ENCODE data around the gene GDAP1L1. TPM values are rescaled to one million over a fixed set of nuclear protein-coding genes. Genes with fewer than 3 reads are reported as not detected.
"Not testable (repeated sequence)": the region's sequence is repeated elsewhere in the genome, so short reads cannot be mapped to it uniquely, and the experiment has no call there.

The GDAP1L1 gene
- total and polyA plus RNA-seq, 2 donors (not counting 3 experiments of a cell fraction or from before 2014, with no cell fraction given): not detected

DNA sequence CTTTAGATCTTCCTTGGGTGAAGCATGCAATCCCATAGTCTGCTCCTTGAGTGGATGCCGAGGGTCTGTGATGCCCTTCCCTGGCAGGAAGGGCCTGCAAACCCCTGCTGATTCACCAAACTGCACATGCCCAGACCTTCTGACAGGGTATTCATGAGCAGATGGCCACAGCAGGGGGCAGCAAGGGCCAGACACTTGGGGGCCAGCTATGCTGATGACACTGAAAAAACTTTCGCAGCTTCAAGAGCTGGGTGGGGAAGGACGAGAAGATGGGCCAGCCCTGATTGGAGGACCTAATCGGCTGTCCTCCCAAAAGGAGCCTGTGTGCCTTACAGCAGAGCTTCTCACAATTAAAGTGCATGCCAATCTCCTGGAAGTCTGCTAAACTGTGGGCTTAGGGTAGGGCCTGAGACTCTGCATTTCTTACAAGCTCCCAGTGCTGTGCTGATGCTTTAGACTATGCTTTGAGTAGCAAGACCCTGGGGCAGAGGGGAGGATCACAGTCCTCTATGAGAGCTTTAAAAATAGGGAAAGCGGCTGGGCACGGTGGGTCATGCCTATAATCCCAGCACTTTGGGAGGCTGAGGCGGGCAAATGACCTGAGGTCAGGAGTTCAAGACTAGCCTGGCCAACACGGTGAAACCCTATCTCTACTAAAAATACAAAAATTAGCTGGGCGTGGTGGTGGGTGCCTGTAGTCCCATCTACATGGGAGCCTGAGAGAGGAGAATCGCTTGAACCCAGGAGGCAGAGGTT, 15.2 kb upstream of the GDAP1L1 start:
- dilution Hi-C loops (cut with MboI; ENCODE audit: extremely low pct_ligation_motif_present, low sequenced_read_pairs) (no loop called here), intact Hi-C loops (cut with micrococcal nuclease) (no loop called here)
- Histone ChIP-seq H4K20me1 (replicated peaks; ENCODE audit: control insufficient read depth, extremely low read depth, insufficient read depth, low read length) (no peaks in the 10 kb centered on the region), H3K36me3 (ENCODE audit: control insufficient read depth in 2 of 2, extremely low read depth in 1 of 2, insufficient read depth in 2 of 2, low read length in 2 of 2) (no peaks in the 10 kb centered on the region), H3K4me3 (replicated peaks in 1 of 3; ENCODE audit: insufficient read depth in 1 of 3, low read depth in 1 of 3, low read length in 3 of 3) (no peak overlapping the region), H3K9ac (replicated peaks; ENCODE audit: extremely low read depth, insufficient read depth, low read length) (no peak overlapping the region), H3K27ac (ENCODE audit: insufficient read depth, low read depth, low read length) (no peak overlapping the region), H3K79me2 (ENCODE audit: control insufficient read depth, insufficient read depth, low read length) (no peaks in the 10 kb centered on the region), H3K4me1 (ENCODE audit: control insufficient read depth, extremely low read depth, insufficient read depth, low read length) (no peaks in the 10 kb centered on the region), H3K9me3 (replicated peaks; ENCODE audit: control insufficient read depth, insufficient read depth, low read length) (no peaks in the 10 kb centered on the region), H2AFZ (ENCODE audit: low read depth, low read length) (no peak overlapping the region), H3K9me1 (replicated peaks; ENCODE audit: control insufficient read depth, extremely low read depth, insufficient read depth, low read length) (no peaks in the 10 kb centered on the region), H3K4me2 (ENCODE audit: insufficient read depth, low read length) (no peak overlapping the region), H3K27me3 (ENCODE audit: control insufficient read depth in 2 of 2, insufficient read depth in 2 of 2, low read length in 2 of 2) (no peaks in the 10 kb centered on the region)
- POLR2A ChIA-PET: no interaction called here
- DNase-seq (ENCODE audit: low read depth, low spot score) (no peak), FAIRE-seq (no peak)
- BruUV-seq (replicated peaks): no TSS peak
- CTCF ChIA-PET: interaction anchor here (1.2 kb wide), 1 partner anchor 79 kb away, joined by 4 read pairs; the partner anchor contains the start of gene FITM2
- TF ChIP-seq POLR2A (IDR thresholded peaks at IDR 0.05; ENCODE audit: low read depth, low read length): no peak
- TF ChIP-seq, protein P1, sequence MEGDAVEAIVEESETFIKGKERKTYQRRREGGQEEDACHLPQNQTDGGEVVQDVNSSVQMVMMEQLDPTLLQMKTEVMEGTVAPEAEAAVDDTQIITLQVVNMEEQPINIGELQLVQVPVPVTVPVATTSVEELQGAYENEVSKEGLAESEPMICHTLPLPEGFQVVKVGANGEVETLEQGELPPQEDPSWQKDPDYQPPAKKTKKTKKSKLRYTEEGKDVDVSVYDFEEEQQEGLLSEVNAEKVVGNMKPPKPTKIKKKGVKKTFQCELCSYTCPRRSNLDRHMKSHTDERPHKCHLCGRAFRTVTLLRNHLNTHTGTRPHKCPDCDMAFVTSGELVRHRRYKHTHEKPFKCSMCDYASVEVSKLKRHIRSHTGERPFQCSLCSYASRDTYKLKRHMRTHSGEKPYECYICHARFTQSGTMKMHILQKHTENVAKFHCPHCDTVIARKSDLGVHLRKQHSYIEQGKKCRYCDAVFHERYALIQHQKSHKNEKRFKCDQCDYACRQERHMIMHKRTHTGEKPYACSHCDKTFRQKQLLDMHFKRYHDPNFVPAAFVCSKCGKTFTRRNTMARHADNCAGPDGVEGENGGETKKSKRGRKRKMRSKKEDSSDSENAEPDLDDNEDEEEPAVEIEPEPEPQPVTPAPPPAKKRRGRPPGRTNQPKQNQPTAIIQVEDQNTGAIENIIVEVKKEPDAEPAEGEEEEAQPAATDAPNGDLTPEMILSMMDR (IDR thresholded peaks at IDR 0.05; ENCODE audit: extremely low read depth in 1 of 2, insufficient read depth in 1 of 2, low read depth in 1 of 2, low read length in 2 of 2): no peak
- no peak for TF ChIP-seq GATA2 (IDR thresholded peaks at IDR 0.05; ENCODE audit: insufficient read depth, insufficient read length, low read depth, low read length)
- no peak for TF ChIP-seq JUN (IDR thresholded peaks at IDR 0.05; ENCODE audit: borderline replicate concordance, insufficient read depth, insufficient read length, low read depth)
- no peak for TF ChIP-seq EZH2 (IDR thresholded peaks at IDR 0.05; ENCODE audit: borderline replicate concordance, low read depth, low read length, severe bottlenecking)
- TF ChIP-seq, protein P2, sequence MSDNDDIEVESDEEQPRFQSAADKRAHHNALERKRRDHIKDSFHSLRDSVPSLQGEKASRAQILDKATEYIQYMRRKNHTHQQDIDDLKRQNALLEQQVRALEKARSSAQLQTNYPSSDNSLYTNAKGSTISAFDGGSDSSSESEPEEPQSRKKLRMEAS (IDR thresholded peaks at IDR 0.05; ENCODE audit: insufficient read depth, insufficient read length): no peak
- no peak for TF ChIP-seq MYC (IDR thresholded peaks at IDR 0.05; ENCODE audit: low read depth, low read length)

GRCh38 chr20:44232469-44232856, 14.6 kb upstream of the GDAP1L1 start:
- CTCF ChIA-PET: interaction anchor here (1.6 kb wide), 1 partner anchor 15 kb away, joined by 6 read pairs; no protein-coding TSS in a partner anchor
- H3K9me3 ChIP-seq (replicated peaks; ENCODE audit: control insufficient read depth, insufficient read depth, low read length); BruUV-seq (replicated peaks); DNase-seq (ENCODE audit: low read depth, low spot score); dilution Hi-C loops (cut with MboI; ENCODE audit: extremely low pct_ligation_motif_present, low sequenced_read_pairs); H4K20me1 ChIP-seq (replicated peaks; ENCODE audit: control insufficient read depth, extremely low read depth, insufficient read depth, low read length); H2AFZ ChIP-seq (ENCODE audit: low read depth, low read length); H3K9me1 ChIP-seq (replicated peaks; ENCODE audit: control insufficient read depth, extremely low read depth, insufficient read depth, low read length); H3K4me3 ChIP-seq (replicated peaks in 1 of 3; ENCODE audit: insufficient read depth in 1 of 3, low read depth in 1 of 3, low read length in 3 of 3); FAIRE-seq; POLR2A ChIA-PET; H3K27me3 ChIP-seq (ENCODE audit: control insufficient read depth in 2 of 2, insufficient read depth in 2 of 2, low read length in 2 of 2); H3K36me3 ChIP-seq (ENCODE audit: control insufficient read depth in 2 of 2, extremely low read depth in 1 of 2, insufficient read depth in 2 of 2, low read length in 2 of 2); H3K4me1 ChIP-seq (ENCODE audit: control insufficient read depth, extremely low read depth, insufficient read depth, low read length); intact Hi-C loops (cut with micrococcal nuclease); H3K79me2 ChIP-seq (ENCODE audit: control insufficient read depth, insufficient read depth, low read length); H3K9ac ChIP-seq (replicated peaks; ENCODE audit: extremely low read depth, insufficient read depth, low read length); H3K4me2 ChIP-seq (ENCODE audit: insufficient read depth, low read length); H3K27ac ChIP-seq (ENCODE audit: insufficient read depth, low read depth, low read length): not testable (repeated sequence)
